Measurements from ENCODE around the gene SPA17.

DNA sequence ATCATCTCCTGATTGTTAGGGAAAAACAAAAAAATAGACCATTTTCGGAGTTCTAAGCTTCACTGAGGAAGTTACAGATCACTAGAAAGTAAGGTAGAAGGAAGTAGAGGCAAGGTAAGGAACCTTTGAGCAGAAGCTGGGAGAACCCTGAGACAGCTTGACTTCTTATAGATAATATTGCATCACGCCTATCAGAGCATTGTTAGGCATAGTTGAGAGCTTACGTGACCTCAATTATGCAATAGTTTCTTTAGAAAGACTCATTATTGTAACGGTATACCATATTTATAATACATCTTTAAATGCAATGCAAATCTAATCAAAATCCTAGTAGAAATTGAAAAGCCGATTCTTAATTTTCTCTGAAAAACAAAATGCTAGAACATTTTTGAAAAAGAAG, 46.2 kb upstream of the SPA17 start:
- no peak for TF ChIP-seq POLR2A (IDR thresholded peaks at IDR 0.05)
- TF ChIP-seq, protein P1, sequence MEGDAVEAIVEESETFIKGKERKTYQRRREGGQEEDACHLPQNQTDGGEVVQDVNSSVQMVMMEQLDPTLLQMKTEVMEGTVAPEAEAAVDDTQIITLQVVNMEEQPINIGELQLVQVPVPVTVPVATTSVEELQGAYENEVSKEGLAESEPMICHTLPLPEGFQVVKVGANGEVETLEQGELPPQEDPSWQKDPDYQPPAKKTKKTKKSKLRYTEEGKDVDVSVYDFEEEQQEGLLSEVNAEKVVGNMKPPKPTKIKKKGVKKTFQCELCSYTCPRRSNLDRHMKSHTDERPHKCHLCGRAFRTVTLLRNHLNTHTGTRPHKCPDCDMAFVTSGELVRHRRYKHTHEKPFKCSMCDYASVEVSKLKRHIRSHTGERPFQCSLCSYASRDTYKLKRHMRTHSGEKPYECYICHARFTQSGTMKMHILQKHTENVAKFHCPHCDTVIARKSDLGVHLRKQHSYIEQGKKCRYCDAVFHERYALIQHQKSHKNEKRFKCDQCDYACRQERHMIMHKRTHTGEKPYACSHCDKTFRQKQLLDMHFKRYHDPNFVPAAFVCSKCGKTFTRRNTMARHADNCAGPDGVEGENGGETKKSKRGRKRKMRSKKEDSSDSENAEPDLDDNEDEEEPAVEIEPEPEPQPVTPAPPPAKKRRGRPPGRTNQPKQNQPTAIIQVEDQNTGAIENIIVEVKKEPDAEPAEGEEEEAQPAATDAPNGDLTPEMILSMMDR (IDR thresholded peaks at IDR 0.05) = no peak

Data from vagina (tissue), 2 donors.